Thyroid gland (tissue), 4 donors: ENCODE results near the gene INVS. TPM values are rescaled to one million over a fixed set of nuclear protein-coding genes. Genes with fewer than 3 reads are reported as not detected.
A peak's percentile ranks its signal among the peaks of the same experiment; 100 is the strongest.

ENCODE experiments used
- DNase-seq, 2 donors: peaks; one replicate each; pipeline ENCODE4 v3.0.0-alpha.2; 2019
- H3K27ac ChIP-seq, 3 donors: fragments of 200-600 bp; sonication (generic); 1 replicate in 2 of 3; 2 replicates in 1 of 3; pipeline ENCODE4 v1.5.1; 2016 to 2019; ENCODE audit warnings: mild to moderate bottlenecking in 1 of 3, moderate library complexity in 1 of 3
- H3K27me3 ChIP-seq: fragments of 200-600 bp; sonication (generic); one replicate; pipeline ENCODE4 v1.5.1; 2019
- H3K36me3 ChIP-seq, 2 donors: fragments of 200-600 bp; sonication (generic); one replicate each; pipeline ENCODE4 v1.5.1; 2016 to 2019
- H3K4me1 ChIP-seq, 2 donors: fragments of 200-600 bp; sonication (generic); one replicate each; pipeline ENCODE4 v1.5.1; 2017 to 2019
- H3K4me3 ChIP-seq, 3 donors: fragments of 200-600 bp; sonication (generic); replicated peaks in 1 of 3; 1 replicate in 2 of 3; 2 replicates in 1 of 3; pipeline ENCODE4 v1.5.1; 2016; ENCODE audit warnings: mild to moderate bottlenecking in 1 of 3
- H3K9me3 ChIP-seq: fragments of 200-600 bp; sonication (generic); one replicate; pipeline ENCODE4 v1.5.1; 2017
- CTCF ChIP-seq, 6 experiments: fragments of 200-600 bp in 3 of 6; fragments of 450-650 bp in 3 of 6; sonication (generic) in 3 of 6; IDR thresholded peaks; one replicate each; pipeline ENCODE4 v1.5.1; 2016 to 2019; ENCODE audit warnings: antibody characterized with exemption in 6 of 6, mild to moderate bottlenecking in 2 of 6, inconsistent platforms in 1 of 6, moderate library complexity in 1 of 6
- POLR2A ChIP-seq, 2 donors: fragments of 450-650 bp; IDR thresholded peaks; one replicate each; pipeline ENCODE4 v1.6.1; 2017; ENCODE audit warnings: antibody characterized with exemption in 2 of 2, mild to moderate bottlenecking in 2 of 2, moderate library complexity in 1 of 2
- WGBS, 2 donors: methylation state at CpG; one replicate each; pipeline ENCODE4 v1.1.5; 2017; 5-methylcytosine and 5-hydroxymethylcytosine counted together
- intact Hi-C: fragments of 100-400 bp; cut with DNase I; formaldehyde crosslinking; loops from one replicate; pipeline ENCODE4 v1.15.1; 2023
- total RNA-seq, 4 donors: library from RNA; depleted of rRNA; stranded (reverse); fragments of >200 nt; gene quantifications; one replicate each; pipeline ENCODE4 v1.2.3, GENCODE V29; 2016

Gene INVS
- total RNA-seq, 4 donors from 2014 or later: 37.0 to 56.6 (median 45.6) TPM

- TF ChIP-seq CTCF (IDR thresholded peaks at IDR 0.05): no peak
- no peak for TF ChIP-seq POLR2A (IDR thresholded peaks at IDR 0.05)
- H3K4me1 ChIP-seq: no peaks in the 10 kb centered on the region
- no peak overlapping the region for H3K27ac ChIP-seq
- H3K27me3 ChIP-seq: no peaks in the 10 kb centered on the region
- no peak overlapping the region for H3K4me3 ChIP-seq
- DNase-seq: no peak
- H3K36me3 ChIP-seq: peaks cover 9 to 15% of the 10 kb centered on the region in 2 donors
- intact Hi-C loops: no loop called here
- 80 to 91% methylated on average over 3 of the region's 3 CpGs for WGBS, 2 donors
- no peaks in the 10 kb centered on the region for H3K9me3 ChIP-seq
Measured at GRCh38 chr9:100294341-100294740, 195.3 kb downstream of the INVS start.

GRCh38 chr9:100294806-100295205, 195.8 kb downstream of the INVS start:
- H3K27me3 ChIP-seq: no peaks in the 10 kb centered on the region
- peak; percentile 11 to 12 for DNase-seq
- no peak overlapping the region for H3K27ac ChIP-seq
- TF ChIP-seq CTCF (IDR thresholded peaks at IDR 0.05) (no peak), POLR2A (IDR thresholded peaks at IDR 0.05) (no peak)
- no peaks in the 10 kb centered on the region for H3K9me3 ChIP-seq
- no peak overlapping the region for H3K4me3 ChIP-seq
- WGBS, 2 donors: 83 to 84% methylated on average over 6 of the region's 6 CpGs
- no peaks in the 10 kb centered on the region for H3K4me1 ChIP-seq
- intact Hi-C loops: no loop called here
- H3K36me3 ChIP-seq: peaks cover 9 to 13% of the 10 kb centered on the region in 2 donors

- no peaks in the 10 kb centered on the region for H3K4me1 ChIP-seq
- H3K27me3 ChIP-seq: no peaks in the 10 kb centered on the region
- no peak for DNase-seq
- H3K9me3 ChIP-seq: no peaks in the 10 kb centered on the region
- peaks cover 9 to 13% of the 10 kb centered on the region in 2 donors for H3K36me3 ChIP-seq
- H3K4me3 ChIP-seq: no peak overlapping the region
- 100% methylated on average over 2 of the region's 2 CpGs for WGBS, 2 donors
- TF ChIP-seq POLR2A (IDR thresholded peaks at IDR 0.05) (no peak), CTCF (IDR thresholded peaks at IDR 0.05) (no peak)
- no peak overlapping the region for H3K27ac ChIP-seq
- intact Hi-C loops: no loop called here
Measured at GRCh38 chr9:100295240-100295639, 196.2 kb downstream of the INVS start.

GRCh38 chr9:100296407-100296806, 197.4 kb downstream of the INVS start:
- Histone ChIP-seq H3K4me1 (no peaks in the 10 kb centered on the region), H3K27ac (no peak overlapping the region), H3K36me3 (peaks cover 13% of the 10 kb centered on the region in 2 donors), H3K4me3 (no peak overlapping the region), H3K27me3 (no peaks in the 10 kb centered on the region), H3K9me3 (no peaks in the 10 kb centered on the region)
- DNase-seq: no peak
- no peak for TF ChIP-seq CTCF (IDR thresholded peaks at IDR 0.05)
- TF ChIP-seq POLR2A (IDR thresholded peaks at IDR 0.05): no peak
- 84 to 95% methylated on average over 4 of the region's 4 CpGs for whole genome bisulfite sequencing, 2 donors
- intact Hi-C loops: no loop called here

- no peak overlapping the region for H3K4me3 ChIP-seq
- intact Hi-C loops: no loop called here
- 80 to 94% methylated on average over 3 of the region's 3 CpGs for WGBS, 2 donors
- peaks cover 0 to 4% of the 10 kb centered on the region in 2 donors for H3K36me3 ChIP-seq
- TF ChIP-seq CTCF (IDR thresholded peaks at IDR 0.05) (no peak), POLR2A (IDR thresholded peaks at IDR 0.05) (no peak)
- no peaks in the 10 kb centered on the region for H3K9me3 ChIP-seq
- H3K27me3 ChIP-seq: no peaks in the 10 kb centered on the region
- DNase-seq: no peak
- no peaks in the 10 kb centered on the region for H3K4me1 ChIP-seq
- no peak overlapping the region for H3K27ac ChIP-seq
Measured at GRCh38 chr9:100298378-100298777, 199.3 kb downstream of the INVS start.
